ENCODE data around the gene DIAPH3.

Gene DIAPH3

DNA sequence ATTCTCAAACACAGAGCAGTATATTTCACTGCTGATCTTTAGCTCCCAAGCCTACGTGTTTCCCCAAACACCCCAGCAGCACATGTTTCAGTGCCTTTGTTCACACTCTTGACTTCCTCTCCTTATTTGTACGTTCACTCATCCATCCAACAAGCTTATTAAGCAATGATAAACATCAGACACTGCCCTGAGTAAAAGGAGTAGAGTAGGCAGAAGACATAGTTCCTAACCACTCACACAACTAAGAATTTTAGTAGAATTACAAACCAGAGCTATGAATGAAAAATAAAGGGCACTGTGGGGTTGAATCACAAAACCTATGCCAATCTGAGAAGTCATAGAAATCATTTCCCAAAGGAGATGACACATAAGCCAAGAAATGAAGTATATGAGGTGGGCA lies 213.5 kb downstream of the DIAPH3 start:
- CTCF ChIA-PET = no interaction called here
- H3K27ac ChIP-seq = no peak overlapping the region
- POLR2A ChIA-PET (ENCODE audit: low non-redundant PET) = no interaction called here
- DNase-seq (ENCODE audit: low spot score) = no peak
- TF ChIP-seq, protein P1, sequence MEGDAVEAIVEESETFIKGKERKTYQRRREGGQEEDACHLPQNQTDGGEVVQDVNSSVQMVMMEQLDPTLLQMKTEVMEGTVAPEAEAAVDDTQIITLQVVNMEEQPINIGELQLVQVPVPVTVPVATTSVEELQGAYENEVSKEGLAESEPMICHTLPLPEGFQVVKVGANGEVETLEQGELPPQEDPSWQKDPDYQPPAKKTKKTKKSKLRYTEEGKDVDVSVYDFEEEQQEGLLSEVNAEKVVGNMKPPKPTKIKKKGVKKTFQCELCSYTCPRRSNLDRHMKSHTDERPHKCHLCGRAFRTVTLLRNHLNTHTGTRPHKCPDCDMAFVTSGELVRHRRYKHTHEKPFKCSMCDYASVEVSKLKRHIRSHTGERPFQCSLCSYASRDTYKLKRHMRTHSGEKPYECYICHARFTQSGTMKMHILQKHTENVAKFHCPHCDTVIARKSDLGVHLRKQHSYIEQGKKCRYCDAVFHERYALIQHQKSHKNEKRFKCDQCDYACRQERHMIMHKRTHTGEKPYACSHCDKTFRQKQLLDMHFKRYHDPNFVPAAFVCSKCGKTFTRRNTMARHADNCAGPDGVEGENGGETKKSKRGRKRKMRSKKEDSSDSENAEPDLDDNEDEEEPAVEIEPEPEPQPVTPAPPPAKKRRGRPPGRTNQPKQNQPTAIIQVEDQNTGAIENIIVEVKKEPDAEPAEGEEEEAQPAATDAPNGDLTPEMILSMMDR (conservative IDR thresholded peaks at IDR 0.05; ENCODE audit: low read depth) = no peak

DNA sequence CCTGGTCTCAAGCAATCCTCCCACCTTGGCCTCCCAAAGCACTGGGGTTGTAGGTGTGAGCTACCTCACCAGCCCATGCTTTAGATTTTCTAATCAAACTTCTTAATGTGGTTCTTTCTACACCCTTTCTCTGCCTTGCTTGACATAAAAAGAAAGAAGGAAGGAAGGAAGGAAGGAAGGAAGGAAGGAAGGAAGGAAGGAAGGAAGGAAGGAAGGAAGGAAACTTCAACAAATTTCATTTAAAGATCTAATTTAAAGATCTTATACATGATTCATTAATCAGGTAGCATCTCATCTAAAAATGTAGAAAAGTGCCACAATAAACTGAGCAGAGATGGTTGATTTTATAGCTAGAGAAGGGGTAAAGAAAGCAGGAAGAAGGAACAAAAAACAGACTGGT lies 215.0 kb downstream of the DIAPH3 start:
- TF ChIP-seq, protein P1 (conservative IDR thresholded peaks at IDR 0.05; ENCODE audit: low read depth) = no peak
- CTCF ChIA-PET = interaction anchor here (0.7 kb wide), 1 partner anchor 11 kb away, joined by 3 read pairs; no protein-coding TSS in a partner anchor
- DNase-seq (ENCODE audit: low spot score) = no peak
- no peak overlapping the region for H3K27ac ChIP-seq
- POLR2A ChIA-PET (ENCODE audit: low non-redundant PET) = no interaction called here

DNA sequence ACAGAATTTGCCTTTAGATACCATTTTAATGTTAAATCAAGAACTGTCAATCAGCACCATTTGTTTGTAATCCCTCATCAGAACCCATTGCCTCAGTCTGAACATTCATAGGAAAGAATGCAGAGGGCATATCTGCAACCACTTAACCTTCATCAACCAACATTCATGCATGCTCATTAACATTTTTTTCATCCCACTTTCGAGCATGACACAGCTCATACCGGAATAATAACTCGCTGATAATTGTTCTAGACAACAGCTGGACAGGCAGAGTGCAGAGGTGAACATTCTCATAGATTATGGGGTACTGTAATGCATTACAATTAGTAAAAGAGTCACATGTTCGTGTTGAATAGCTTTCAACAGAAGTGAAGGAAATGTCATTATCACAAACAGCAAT lies 216.8 kb downstream of the DIAPH3 start:
- H3K27ac ChIP-seq = no peak overlapping the region
- no peak for DNase-seq (ENCODE audit: low spot score)
- ChIA-PET POLR2A (ENCODE audit: low non-redundant PET) (no interaction called here), CTCF (interaction anchor here (0.5 kb wide), 1 partner anchor 27 kb away, joined by 3 read pairs; no protein-coding TSS in a partner anchor)
- TF ChIP-seq, protein P1 (conservative IDR thresholded peaks at IDR 0.05; ENCODE audit: low read depth) = no peak

DNA sequence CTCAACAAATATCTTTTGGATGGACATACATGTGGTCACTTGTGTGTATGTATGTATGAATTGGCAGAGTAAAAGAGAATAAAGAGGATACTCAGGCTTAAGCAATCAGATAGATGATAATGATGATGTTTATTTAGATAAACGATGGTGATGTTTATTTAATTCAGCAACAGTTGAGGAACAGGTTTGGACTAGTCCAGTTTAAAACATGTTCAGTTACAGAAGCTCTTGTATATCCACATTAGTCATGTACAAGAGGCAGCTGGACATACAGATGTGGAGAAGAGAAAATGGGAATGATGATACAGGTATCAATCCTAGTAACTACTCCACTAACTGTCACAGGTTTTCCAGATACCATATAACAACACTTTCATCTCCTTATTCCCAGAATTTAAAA lies 232.1 kb downstream of the DIAPH3 start:
- DNase-seq (ENCODE audit: low spot score) = no peak
- POLR2A ChIA-PET (ENCODE audit: low non-redundant PET) = no interaction called here
- CTCF ChIA-PET = no interaction called here
- TF ChIP-seq, protein P1 (conservative IDR thresholded peaks at IDR 0.05; ENCODE audit: low read depth) = no peak
- H3K27ac ChIP-seq = no peak overlapping the region

DNA sequence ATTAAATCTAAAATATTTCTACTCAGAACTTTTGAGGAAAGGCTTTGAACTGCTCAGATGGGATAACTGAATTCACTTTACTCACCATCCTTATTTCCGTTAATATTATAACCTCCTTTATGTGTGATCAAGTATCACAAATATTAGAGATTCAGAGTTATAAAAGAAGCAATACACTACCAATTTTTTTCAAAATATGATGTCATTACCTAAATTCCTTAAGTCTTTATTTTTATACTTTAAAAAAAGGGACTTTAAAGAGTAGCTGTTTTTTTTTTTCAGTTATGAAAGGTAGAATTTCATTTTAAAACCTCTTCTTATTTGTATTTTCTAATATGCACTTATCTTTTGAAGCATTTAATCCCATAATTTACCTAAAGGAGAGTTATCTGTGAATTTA lies 239.5 kb downstream of the DIAPH3 start:
- no peak overlapping the region for H3K27ac ChIP-seq
- no peak for DNase-seq (ENCODE audit: low spot score)
- TF ChIP-seq, protein P1 (conservative IDR thresholded peaks at IDR 0.05; ENCODE audit: low read depth) = no peak
- POLR2A ChIA-PET (ENCODE audit: low non-redundant PET) = no interaction called here
- CTCF ChIA-PET = interaction anchor here (0.6 to 0.7 kb wide), 2 partner anchors 77 to 406 kb away, joined by 3 to 4 read pairs; no protein-coding TSS in a partner anchor

DNA sequence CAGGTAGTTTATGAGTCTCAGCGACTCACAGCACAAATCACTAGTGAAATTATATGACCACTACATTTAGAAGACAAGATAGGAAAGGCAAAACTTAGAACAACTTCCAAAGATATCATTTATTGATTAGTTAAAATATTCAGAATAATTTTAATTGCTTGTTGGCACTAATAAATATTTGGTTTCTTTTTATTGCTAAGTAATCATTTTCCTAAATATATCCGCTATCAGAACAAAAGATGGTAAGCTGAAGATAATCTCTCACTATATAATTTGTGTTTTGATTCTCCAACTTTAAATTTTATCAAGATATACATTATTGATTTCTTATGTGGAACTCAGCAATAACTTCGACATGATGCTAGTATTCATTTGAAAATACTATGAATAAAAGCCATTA lies 248.5 kb downstream of the DIAPH3 start:
- no peak overlapping the region for H3K27ac ChIP-seq
- ChIA-PET CTCF (interaction anchor here (0.6 kb wide), 1 partner anchor 12 kb away, joined by 4 read pairs; no protein-coding TSS in a partner anchor), POLR2A (ENCODE audit: low non-redundant PET) (no interaction called here)
- TF ChIP-seq, protein P1 (conservative IDR thresholded peaks at IDR 0.05; ENCODE audit: low read depth) = no peak
- DNase-seq (ENCODE audit: low spot score) = no peak

Measured in RWPE1 (cell line).